HepG2 (cell line): ENCODE results near the gene TNFRSF21. TPM values are rescaled to one million over a fixed set of nuclear protein-coding genes. Genes with fewer than 3 reads are reported as not detected.
A peak's percentile ranks its signal among the peaks of the same experiment; 100 is the strongest.

Experiments used
- ATAC-seq: fragments of 200-7000 bp; cut with Tn5 transposase; 3 replicates; pipeline ENCODE4 v1.9.1; 2020; ENCODE audit warnings: mild to moderate bottlenecking, moderate library complexity
- BruUV-seq: library from RNA; stranded (reverse); fragments of 400-500 nt; replicated peaks from 2 replicates; lab custom pipeline; 2021; lab: Mats Ljungman, UMichigan
- CTCF ChIA-PET: fragments of 300-600 bp; formaldehyde crosslinking; extraction: SDS; loops from one replicate; lab custom pipeline; 2021; ENCODE audit warnings: low total read pairs, inconsistent platforms, low intra/inter-chr PET ratio; lab: Yijun Ruan, JAX
- POLR2A ChIA-PET: fragments of 350-600 bp; sonication (Branson Sonifier 250); formaldehyde crosslinking; loops from one replicate; lab custom pipeline; 2020; ENCODE audit warnings: antibody characterized with exemption, inconsistent platforms; lab: Yijun Ruan, JAX
- DNase-seq: peaks from one replicate; pipeline ENCODE4 v3.0.0-alpha.2; 2015; ENCODE audit warnings: low spot score
- FAIRE-seq: peaks from 3 replicates; lab custom pipeline; 2011; peaks lifted over from hg19 to GRCh38; lab: Jason Lieb, UNC
- H2AFZ ChIP-seq: one replicate; pipeline ENCODE4 v1.6.1; 2011; ENCODE audit warnings: low read length, inconsistent platforms
- H3K27ac ChIP-seq: fragments of 300-600 bp; 3 replicates; pipeline ENCODE4 v1.8.0; 2011; ENCODE audit warnings: mixed run types, mild to moderate bottlenecking, mixed read lengths, low read length, inconsistent platforms; ENCODE audit not compliant: insufficient read depth; ENCODE audit errors: extremely low read length
- H3K27me3 ChIP-seq, 2 experiments: fragments of 200-600 bp in 1 of 2; 2 replicates in 1 of 2; 3 replicates in 1 of 2; pipeline versions ENCODE4 v1.6.0 to v1.8.0; 2011; ENCODE audit warnings: low read length in 2 of 2, mild to moderate bottlenecking in 2 of 2, moderate library complexity in 2 of 2, inconsistent platforms in 1 of 2; ENCODE audit not compliant: insufficient read depth in 2 of 2, control insufficient read depth in 1 of 2
- H3K36me3 ChIP-seq, 2 experiments: fragments of 200-600 bp in 1 of 2; replicated peaks in 1 of 2; 2 replicates in 1 of 2; 3 replicates in 1 of 2; pipeline versions ENCODE4 v1.5.1 to v1.8.0; 2011; ENCODE audit warnings: low read length in 2 of 2, inconsistent platforms in 1 of 2; ENCODE audit not compliant: insufficient read depth in 2 of 2, control insufficient read depth in 1 of 2
- H3K4me1 ChIP-seq: 2 replicates; pipeline ENCODE4 v1.5.1; 2012; ENCODE audit warnings: low read length, inconsistent platforms; ENCODE audit not compliant: insufficient read depth
- H3K4me2 ChIP-seq: 2 replicates; pipeline ENCODE4 v1.6.0; 2011; ENCODE audit warnings: low read depth, low read length, inconsistent platforms
- H3K4me3 ChIP-seq, 3 experiments: fragments of 200-600 bp in 1 of 3; sonication (generic), shearing (Covaris generic) in 1 of 3; replicated peaks in 1 of 3; 2 replicates each; pipeline ENCODE4 v1.5.1; 2011 to 2016; ENCODE audit warnings: low read length in 3 of 3, inconsistent platforms in 2 of 3, low read depth in 2 of 3, mild to moderate bottlenecking in 2 of 3, control low read depth in 1 of 3, mixed read lengths in 1 of 3; ENCODE audit not compliant: insufficient read depth in 1 of 3
- H3K79me2 ChIP-seq: one replicate; pipeline ENCODE4 v1.6.1; 2011; ENCODE audit warnings: low read length, inconsistent platforms; ENCODE audit not compliant: insufficient read depth
- H3K9ac ChIP-seq: 2 replicates; pipeline ENCODE4 v1.6.0; 2011; ENCODE audit warnings: mild to moderate bottlenecking, low read depth, low read length, inconsistent platforms; ENCODE audit not compliant: insufficient read depth
- H3K9me3 ChIP-seq: 2 replicates; pipeline ENCODE4 v1.5.1; 2012; ENCODE audit warnings: mild to moderate bottlenecking, low read length
- H4K20me1 ChIP-seq: 2 replicates; pipeline ENCODE4 v1.6.0; 2011; ENCODE audit warnings: inconsistent platforms, mild to moderate bottlenecking, low read length, moderate library complexity; ENCODE audit not compliant: insufficient read depth
- KLF9 ChIP-seq: IDR thresholded peaks from 2 replicates; pipeline ENCODE4 v1.6.1; 2016; ENCODE audit warnings: low read depth
- MTF1 ChIP-seq: sonication (generic); formaldehyde crosslinking; IDR thresholded peaks from 2 replicates; pipeline ENCODE4 v1.5.0; 2020; ENCODE audit warnings: missing genetic modification reagents
- RBM22 ChIP-seq: fragments of 200-400 bp; formaldehyde crosslinking; optimal IDR thresholded peaks from 2 replicates; pipeline ENCODE3; 2017; ENCODE audit warnings: mild to moderate bottlenecking, low read length, moderate library complexity
- REXO4 ChIP-seq: sonication (generic); formaldehyde crosslinking; IDR thresholded peaks from 2 replicates; pipeline ENCODE4 v1.8.0; 2022; ENCODE audit warnings: missing genetic modification reagents, mild to moderate bottlenecking, borderline replicate concordance
- SNAPC2 ChIP-seq: sonication (generic); formaldehyde crosslinking; IDR thresholded peaks from 2 replicates; pipeline ENCODE4 v1.8.1; 2022; ENCODE audit warnings: mild to moderate bottlenecking, missing genetic modification reagents
- ZNF780A ChIP-seq: sonication (generic); formaldehyde crosslinking; IDR thresholded peaks from 2 replicates; pipeline ENCODE4 v1.8.0; 2022; ENCODE audit warnings: mild to moderate bottlenecking, missing genetic modification reagents, moderate library complexity
- ZNF878 ChIP-seq: sonication (generic); formaldehyde crosslinking; IDR thresholded peaks from 2 replicates; pipeline ENCODE4 v1.8.1; 2023; ENCODE audit warnings: mild to moderate bottlenecking, missing genetic modification reagents, moderate library complexity
- ZZZ3 ChIP-seq: sonication (generic); formaldehyde crosslinking; IDR thresholded peaks from 2 replicates; pipeline ENCODE4 v1.4.0; 2020; ENCODE audit warnings: missing genetic modification reagents, mild to moderate bottlenecking, borderline replicate concordance
- WGBS: methylation state at CpG from one replicate; pipeline ENCODE4 v1.1.6; 2017; ENCODE audit warnings: low lambda C conversion rate; 5-methylcytosine and 5-hydroxymethylcytosine counted together
- in situ Hi-C: cut with HindIII; loops from 2 replicates; pipeline ENCODE4 v1.10.0; 2017; ENCODE audit warnings: low pct_unique_long_range_greater_than_20kb; ENCODE audit not compliant: extremely low pct_ligation_motif_present
- intact Hi-C: fragments of 100-400 bp; cut with micrococcal nuclease; formaldehyde crosslinking; loops from one replicate; pipeline ENCODE4 v1.10.0; 2022; ENCODE audit not compliant: unreplicated experiment
- polyA plus RNA-seq, 8 experiments: library from polyadenylated mRNA; depleted of rRNA in 3 of 8; stranded (reverse) in 7 of 8; unstranded in 1 of 8; fragments of >200 nt; fragmentation: Illumina TruSeq in 4 of 8; extraction: Trizol in 4 of 8; gene quantifications; 2 replicates each; pipeline versions ENCODE4 v1.2.1 to v1.2.3, GENCODE V29; 2011 to 2016; ENCODE audit warnings: low read depth in 4 of 8, missing spikeins in 1 of 8, mixed read lengths in 1 of 8; ENCODE audit not compliant: insufficient read depth in 1 of 8
- total RNA-seq, 5 experiments: library from RNA; depleted of rRNA; stranded (reverse); fragments of >200 nt; fragmentation: Illumina TruSeq; extraction: Trizol; gene quantifications; 2 replicates each; pipeline ENCODE4 v1.2.3, GENCODE V29; 2016; ENCODE audit warnings: low read depth in 1 of 5
- TF ChIP-seq, protein P1 (sequence below): sonication (generic); formaldehyde crosslinking; IDR thresholded peaks from 2 replicates; pipeline ENCODE4 v1.4.0; 2020; ENCODE audit warnings: missing genetic modification reagents
- TF ChIP-seq, protein P2 (sequence below): IDR thresholded peaks from 2 replicates; pipeline ENCODE4 v1.6.1; 2016; ENCODE audit warnings: missing genetic modification reagents, missing compliant biosample characterization
- TF ChIP-seq, protein P3 (sequence below): sonication (generic); formaldehyde crosslinking; IDR thresholded peaks from 2 replicates; pipeline ENCODE4 v1.5.0; 2020; ENCODE audit warnings: missing genetic modification reagents

Gene TNFRSF21
- total and polyA plus RNA-seq, 2 of the 13 experiments (the other 11 are each of a cell fraction or from before 2014, with no cell fraction given) = 24.8 to 46.3 TPM

DNA sequence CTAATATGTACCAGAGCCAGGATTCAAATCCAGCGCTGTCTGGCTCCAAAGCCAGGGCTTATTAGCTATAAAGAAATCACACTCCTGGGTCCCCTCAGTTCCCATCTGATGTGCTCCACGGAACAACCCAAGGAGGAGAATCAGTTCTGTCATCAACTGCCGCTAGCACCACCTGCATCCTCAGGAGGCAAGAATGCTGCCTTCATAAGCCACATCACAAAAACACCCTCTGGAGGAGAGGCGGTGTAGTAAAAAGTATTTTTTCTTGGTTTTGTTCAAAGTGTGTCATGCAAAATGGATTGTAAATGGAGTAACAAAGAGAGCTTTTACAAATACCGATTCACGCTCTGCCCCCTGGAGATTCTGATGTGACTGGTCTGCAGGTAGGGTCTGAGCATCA, 57.1 kb downstream of the TNFRSF21 start (continued):
- no peak for TF ChIP-seq ZZZ3 (CRISPR knock-in tag)
- TF ChIP-seq, protein P1, sequence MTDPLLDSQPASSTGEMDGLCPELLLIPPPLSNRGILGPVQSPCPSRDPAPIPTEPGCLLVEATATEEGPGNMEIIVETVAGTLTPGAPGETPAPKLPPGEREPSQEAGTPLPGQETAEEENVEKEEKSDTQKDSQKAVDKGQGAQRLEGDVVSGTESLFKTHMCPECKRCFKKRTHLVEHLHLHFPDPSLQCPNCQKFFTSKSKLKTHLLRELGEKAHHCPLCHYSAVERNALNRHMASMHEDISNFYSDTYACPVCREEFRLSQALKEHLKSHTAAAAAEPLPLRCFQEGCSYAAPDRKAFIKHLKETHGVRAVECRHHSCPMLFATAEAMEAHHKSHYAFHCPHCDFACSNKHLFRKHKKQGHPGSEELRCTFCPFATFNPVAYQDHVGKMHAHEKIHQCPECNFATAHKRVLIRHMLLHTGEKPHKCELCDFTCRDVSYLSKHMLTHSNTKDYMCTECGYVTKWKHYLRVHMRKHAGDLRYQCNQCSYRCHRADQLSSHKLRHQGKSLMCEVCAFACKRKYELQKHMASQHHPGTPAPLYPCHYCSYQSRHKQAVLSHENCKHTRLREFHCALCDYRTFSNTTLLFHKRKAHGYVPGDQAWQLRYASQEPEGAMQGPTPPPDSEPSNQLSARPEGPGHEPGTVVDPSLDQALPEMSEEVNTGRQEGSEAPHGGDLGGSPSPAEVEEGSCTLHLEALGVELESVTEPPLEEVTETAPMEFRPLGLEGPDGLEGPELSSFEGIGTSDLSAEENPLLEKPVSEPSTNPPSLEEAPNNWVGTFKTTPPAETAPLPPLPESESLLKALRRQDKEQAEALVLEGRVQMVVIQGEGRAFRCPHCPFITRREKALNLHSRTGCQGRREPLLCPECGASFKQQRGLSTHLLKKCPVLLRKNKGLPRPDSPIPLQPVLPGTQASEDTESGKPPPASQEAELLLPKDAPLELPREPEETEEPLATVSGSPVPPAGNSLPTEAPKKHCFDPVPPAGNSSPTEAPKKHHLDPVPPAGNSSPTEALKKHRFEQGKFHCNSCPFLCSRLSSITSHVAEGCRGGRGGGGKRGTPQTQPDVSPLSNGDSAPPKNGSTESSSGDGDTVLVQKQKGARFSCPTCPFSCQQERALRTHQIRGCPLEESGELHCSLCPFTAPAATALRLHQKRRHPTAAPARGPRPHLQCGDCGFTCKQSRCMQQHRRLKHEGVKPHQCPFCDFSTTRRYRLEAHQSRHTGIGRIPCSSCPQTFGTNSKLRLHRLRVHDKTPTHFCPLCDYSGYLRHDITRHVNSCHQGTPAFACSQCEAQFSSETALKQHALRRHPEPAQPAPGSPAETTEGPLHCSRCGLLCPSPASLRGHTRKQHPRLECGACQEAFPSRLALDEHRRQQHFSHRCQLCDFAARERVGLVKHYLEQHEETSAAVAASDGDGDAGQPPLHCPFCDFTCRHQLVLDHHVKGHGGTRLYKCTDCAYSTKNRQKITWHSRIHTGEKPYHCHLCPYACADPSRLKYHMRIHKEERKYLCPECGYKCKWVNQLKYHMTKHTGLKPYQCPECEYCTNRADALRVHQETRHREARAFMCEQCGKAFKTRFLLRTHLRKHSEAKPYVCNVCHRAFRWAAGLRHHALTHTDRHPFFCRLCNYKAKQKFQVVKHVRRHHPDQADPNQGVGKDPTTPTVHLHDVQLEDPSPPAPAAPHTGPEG (CRISPR knock-in tag) = no peak
- TF ChIP-seq MTF1 (CRISPR knock-in tag) = no peak
- TF ChIP-seq, protein P2, sequence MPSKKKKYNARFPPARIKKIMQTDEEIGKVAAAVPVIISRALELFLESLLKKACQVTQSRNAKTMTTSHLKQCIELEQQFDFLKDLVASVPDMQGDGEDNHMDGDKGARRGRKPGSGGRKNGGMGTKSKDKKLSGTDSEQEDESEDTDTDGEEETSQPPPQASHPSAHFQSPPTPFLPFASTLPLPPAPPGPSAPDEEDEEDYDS = no peak
- no peak for TF ChIP-seq ZNF878 (CRISPR knock-in tag)

DNA sequence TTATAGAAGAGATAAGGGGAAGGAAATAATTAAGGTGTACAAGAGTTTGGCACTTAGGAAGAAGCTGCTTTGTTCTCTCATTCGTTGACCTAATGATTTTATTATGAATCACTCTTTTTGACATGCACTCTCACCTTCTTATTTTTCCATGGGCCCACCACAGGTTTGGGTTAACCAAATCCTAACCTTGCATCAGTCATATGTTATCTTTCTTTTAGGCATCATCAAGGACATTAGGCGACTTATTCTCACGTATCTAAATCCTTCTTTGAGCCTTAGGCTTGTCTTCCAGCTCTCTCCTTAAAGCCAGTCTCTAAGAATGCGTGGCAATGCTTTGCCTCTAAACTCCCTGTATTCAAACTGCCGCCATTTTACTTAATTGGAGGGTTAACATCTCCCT, 58.3 kb downstream of the TNFRSF21 start:
- BruUV-seq = no TSS peak
- no peak overlapping the region for H3K9ac ChIP-seq
- H3K79me2 ChIP-seq = peaks cover 6% of the 10 kb centered on the region
- H3K27ac ChIP-seq = no peak overlapping the region
- H2AFZ ChIP-seq = no peak overlapping the region
- intact Hi-C loops (loop anchor here (5.0 kb wide), 2 partner anchors 41 to 404 kb away; no protein-coding TSS in a partner anchor), in situ Hi-C loops (no loop called here)
- H3K9me3 ChIP-seq = no peaks in the 10 kb centered on the region
- H4K20me1 ChIP-seq = peaks cover 4% of the 10 kb centered on the region
- POLR2A ChIA-PET = interaction anchor here (0.9 kb wide), 1 partner anchor 25 kb away, joined by 3 read pairs; no protein-coding TSS in a partner anchor
- no peak overlapping the region for H3K4me2 ChIP-seq
- peaks cover 29 to 82% of the 10 kb centered on the region in 2 experiments for H3K36me3 ChIP-seq
- no peaks in the 10 kb centered on the region for H3K27me3 ChIP-seq
- no peak overlapping the region for H3K4me3 ChIP-seq
- no peak for DNase-seq
- H3K4me1 ChIP-seq = peaks cover 32% of the 10 kb centered on the region
- WGBS = 88% methylated on average over 5 of the region's 5 CpGs
- no peak for ATAC-seq
- CTCF ChIA-PET = no interaction called here
- FAIRE-seq = no peak
- TF ChIP-seq, protein P3, sequence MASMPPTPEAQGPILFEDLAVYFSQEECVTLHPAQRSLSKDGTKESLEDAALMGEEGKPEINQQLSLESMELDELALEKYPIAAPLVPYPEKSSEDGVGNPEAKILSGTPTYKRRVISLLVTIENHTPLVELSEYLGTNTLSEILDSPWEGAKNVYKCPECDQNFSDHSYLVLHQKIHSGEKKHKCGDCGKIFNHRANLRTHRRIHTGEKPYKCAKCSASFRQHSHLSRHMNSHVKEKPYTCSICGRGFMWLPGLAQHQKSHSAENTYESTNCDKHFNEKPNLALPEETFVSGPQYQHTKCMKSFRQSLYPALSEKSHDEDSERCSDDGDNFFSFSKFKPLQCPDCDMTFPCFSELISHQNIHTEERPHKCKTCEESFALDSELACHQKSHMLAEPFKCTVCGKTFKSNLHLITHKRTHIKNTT (CRISPR knock-in tag) = no peak
- TF ChIP-seq KLF9 (no peak), REXO4 (CRISPR knock-in tag) (no peak), SNAPC2 (CRISPR knock-in tag) (no peak), RBM22 (peak; percentile 91), ZNF780A (CRISPR knock-in tag) (no peak)
